T-helper 1 cell treated with Interleukin-12 subunit alpha and Interleukin-12 subunit beta and Interleukin-4 antibody, amounts not matched to agents 30 ng/mL and 1 ng/mL, for 36 hours (primary cell): ENCODE measurements around the gene CASZ1. TPM values are rescaled to one million over a fixed set of nuclear protein-coding genes. Genes with fewer than 3 reads are reported as not detected.

Experiments
- intact Hi-C: fragments of 100-400 bp; cut with micrococcal nuclease; formaldehyde crosslinking; loops from one replicate; pipeline ENCODE4 v1.15.1; 2024
- total RNA-seq: library from RNA; stranded (reverse); gene quantifications from 2 replicates; pipeline ENCODE4 v1.2.3, GENCODE V29; 2022

CASZ1 gene
- total RNA-seq, 1 donor from 2014 or later: 9.5 TPM

GRCh38 chr1:10733474-10734366 is 62.7 kb downstream of the CASZ1 start:
- intact Hi-C loops: no loop called here

GRCh38 chr1:10730985-10731384 is 65.5 kb downstream of the CASZ1 start:
- intact Hi-C loops: no loop called here

- intact Hi-C loops: no loop called here
Observed at GRCh38 chr1:10728595-10729410, 67.6 kb downstream of the CASZ1 start.

- intact Hi-C loops: no loop called here
Observed at GRCh38 chr1:10727751-10728232, 68.7 kb downstream of the CASZ1 start.

- intact Hi-C loops: no loop called here
Observed at GRCh38 chr1:10726355-10726754, 70.1 kb downstream of the CASZ1 start.

GRCh38 chr1:10724948-10725847 is 71.2 kb downstream of the CASZ1 start:
- intact Hi-C loops: no loop called here

- intact Hi-C loops: no loop called here
Observed at GRCh38 chr1:10724511-10724910, 71.9 kb downstream of the CASZ1 start.

GRCh38 chr1:10724052-10724494 is 72.4 kb downstream of the CASZ1 start:
- intact Hi-C loops: no loop called here

GRCh38 chr1:10723317-10723716 is 73.1 kb downstream of the CASZ1 start:
- intact Hi-C loops: no loop called here

GRCh38 chr1:10722803-10723202 is 73.6 kb downstream of the CASZ1 start:
- intact Hi-C loops: no loop called here

- intact Hi-C loops: no loop called here
Observed at GRCh38 chr1:10721381-10722321, 74.8 kb downstream of the CASZ1 start.

- intact Hi-C loops: no loop called here
Observed at GRCh38 chr1:10720635-10721034, 75.8 kb downstream of the CASZ1 start.

- intact Hi-C loops: no loop called here
Observed at GRCh38 chr1:10718083-10718415, 78.4 kb downstream of the CASZ1 start.

GRCh38 chr1:10717296-10718082 is 79.0 kb downstream of the CASZ1 start:
- intact Hi-C loops: no loop called here

- intact Hi-C loops: no loop called here
Observed at GRCh38 chr1:10716840-10717239, 79.6 kb downstream of the CASZ1 start.

- intact Hi-C loops: no loop called here
Observed at GRCh38 chr1:10714337-10715114, 81.9 kb downstream of the CASZ1 start.

- intact Hi-C loops: no loop called here
Observed at GRCh38 chr1:10713614-10714013, 82.8 kb downstream of the CASZ1 start.

GRCh38 chr1:10712568-10713362 is 83.7 kb downstream of the CASZ1 start:
- intact Hi-C loops: no loop called here
